DND-41 (cell line): ENCODE measurements around the gene ERC1.

Source experiments
- CTCF ChIP-seq: IDR thresholded peaks from 2 replicates; pipeline ENCODE4 v1.5.1; 2012; ENCODE audit warnings: borderline replicate concordance, low read length, moderate library complexity, mild to moderate bottlenecking; ENCODE audit not compliant: poor library complexity, severe bottlenecking; ENCODE audit errors: extremely low read depth
- EZH2 ChIP-seq: IDR thresholded peaks from 3 replicates; pipeline ENCODE4 v1.6.1; 2012; ENCODE audit warnings: borderline replicate concordance, low read depth, mild to moderate bottlenecking, moderate library complexity, low read length, inconsistent platforms; ENCODE audit not compliant: severe bottlenecking

DNA sequence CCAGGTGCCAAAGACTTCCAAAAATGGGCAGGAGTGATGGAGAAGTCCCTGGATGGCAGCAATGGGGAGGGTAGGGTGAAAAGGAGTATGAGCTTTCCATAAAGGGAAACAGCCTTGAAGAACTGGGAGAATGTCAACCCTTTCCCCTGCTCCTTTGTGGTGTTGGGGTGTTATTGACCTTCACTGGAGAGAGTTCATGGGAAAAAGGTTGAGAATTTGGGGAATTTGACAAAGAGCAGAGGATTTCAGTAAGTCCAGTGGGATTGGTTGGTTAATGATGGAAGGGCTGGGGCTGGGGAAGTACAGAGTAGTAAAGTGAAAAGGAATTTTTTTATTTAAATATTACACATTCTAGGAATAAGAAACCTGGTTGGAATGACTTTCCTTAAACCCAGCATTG, 116.6 kb downstream of the ERC1 start:
- no peak for TF ChIP-seq CTCF
- TF ChIP-seq EZH2: no peak
